ENCODE measurements around the gene STAG1. TPM values are rescaled to one million over a fixed set of nuclear protein-coding genes. Genes with fewer than 3 reads are reported as not detected.

The STAG1 gene
- total and polyA plus RNA-seq, 2 donors (not counting 1 experiment from before 2014, with no cell fraction given): 23.2 to 38.6 TPM

DNA sequence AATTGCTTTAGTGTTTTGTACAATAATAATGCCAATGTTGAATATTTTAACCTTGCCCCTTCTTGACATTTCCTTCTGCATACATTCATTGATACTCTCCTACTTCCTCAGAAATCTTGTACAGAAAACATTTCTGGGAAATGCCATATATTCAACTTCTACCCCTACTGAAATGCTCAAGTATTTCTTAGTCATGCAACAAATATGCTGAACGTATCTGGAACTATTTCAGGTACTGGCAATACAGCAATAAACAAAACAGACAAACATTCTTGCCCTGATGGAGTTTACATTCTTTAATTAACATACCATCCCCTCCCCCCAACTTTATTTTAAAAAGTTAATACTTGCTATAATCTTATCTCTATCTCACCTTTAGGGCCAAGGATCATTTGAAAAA, 147.2 kb downstream of the STAG1 start:
- no peaks in the 10 kb centered on the region for H3K4me1 ChIP-seq (ENCODE audit: control insufficient read depth, extremely low read depth, insufficient read depth, low read length)
- H3K79me2 ChIP-seq (ENCODE audit: control insufficient read depth, insufficient read depth, low read length): no peaks in the 10 kb centered on the region
- no peak overlapping the region for H3K9ac ChIP-seq (ENCODE audit: insufficient read depth, low read length)
- no peaks in the 10 kb centered on the region for H3K27me3 ChIP-seq (ENCODE audit: control insufficient read depth, insufficient read depth, low read length)
- H3K36me3 ChIP-seq (ENCODE audit: control insufficient read depth, insufficient read depth, low read length): no peaks in the 10 kb centered on the region
- no peak overlapping the region for H3K27ac ChIP-seq (ENCODE audit: insufficient read depth, low read length)
- no peak overlapping the region for H3K4me2 ChIP-seq (ENCODE audit: extremely low read depth, insufficient read depth, low read length)
- H2AFZ ChIP-seq (ENCODE audit: low read length): no peak overlapping the region
- TF ChIP-seq, protein P1, sequence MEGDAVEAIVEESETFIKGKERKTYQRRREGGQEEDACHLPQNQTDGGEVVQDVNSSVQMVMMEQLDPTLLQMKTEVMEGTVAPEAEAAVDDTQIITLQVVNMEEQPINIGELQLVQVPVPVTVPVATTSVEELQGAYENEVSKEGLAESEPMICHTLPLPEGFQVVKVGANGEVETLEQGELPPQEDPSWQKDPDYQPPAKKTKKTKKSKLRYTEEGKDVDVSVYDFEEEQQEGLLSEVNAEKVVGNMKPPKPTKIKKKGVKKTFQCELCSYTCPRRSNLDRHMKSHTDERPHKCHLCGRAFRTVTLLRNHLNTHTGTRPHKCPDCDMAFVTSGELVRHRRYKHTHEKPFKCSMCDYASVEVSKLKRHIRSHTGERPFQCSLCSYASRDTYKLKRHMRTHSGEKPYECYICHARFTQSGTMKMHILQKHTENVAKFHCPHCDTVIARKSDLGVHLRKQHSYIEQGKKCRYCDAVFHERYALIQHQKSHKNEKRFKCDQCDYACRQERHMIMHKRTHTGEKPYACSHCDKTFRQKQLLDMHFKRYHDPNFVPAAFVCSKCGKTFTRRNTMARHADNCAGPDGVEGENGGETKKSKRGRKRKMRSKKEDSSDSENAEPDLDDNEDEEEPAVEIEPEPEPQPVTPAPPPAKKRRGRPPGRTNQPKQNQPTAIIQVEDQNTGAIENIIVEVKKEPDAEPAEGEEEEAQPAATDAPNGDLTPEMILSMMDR (conservative IDR thresholded peaks at IDR 0.05 in 1 of 2, IDR thresholded peaks at IDR 0.05 in 1 of 2; ENCODE audit: low read depth in 1 of 2, low read length in 2 of 2): no peak
- TF ChIP-seq EZH2 (IDR thresholded peaks at IDR 0.05; ENCODE audit: low read length, missing control alignments): no peak
- DNase-seq (ENCODE audit: low read depth in 2 of 2): peak in 1 of 2 donors; percentile 53
- no peaks in the 10 kb centered on the region for H3K9me3 ChIP-seq (ENCODE audit: control insufficient read depth, insufficient read depth, low read depth, low read length)
- H3K4me3 ChIP-seq (replicated peaks in 1 of 4; ENCODE audit: control extremely low read depth in 1 of 4, insufficient read depth in 1 of 4, low read depth in 3 of 4, low read length in 4 of 4): no peak overlapping the region
- no peaks in the 10 kb centered on the region for H4K20me1 ChIP-seq (ENCODE audit: control insufficient read depth, extremely low read depth, insufficient read depth, low read length)

DNA sequence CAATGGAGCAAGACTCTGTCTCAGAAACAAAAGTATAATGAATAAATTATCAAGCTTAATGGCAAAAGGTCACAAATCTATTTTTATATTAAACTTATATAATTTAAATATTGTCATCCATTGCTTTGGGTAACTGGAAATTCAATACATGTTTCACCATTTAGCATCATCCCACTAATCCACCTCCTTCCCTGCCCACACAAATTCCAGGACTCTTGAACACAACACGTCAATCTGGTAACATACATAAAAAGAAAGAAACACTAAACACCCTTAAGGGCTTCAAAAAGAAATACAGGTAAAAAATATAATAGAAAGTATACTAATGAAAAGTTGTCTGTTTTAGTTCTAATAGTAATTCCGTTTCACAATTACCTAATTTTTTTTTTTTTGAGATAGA, 149.4 kb downstream of the STAG1 start:
- Histone ChIP-seq H3K9me3 (ENCODE audit: control insufficient read depth, insufficient read depth, low read depth, low read length) (no peaks in the 10 kb centered on the region), H3K4me1 (ENCODE audit: control insufficient read depth, extremely low read depth, insufficient read depth, low read length) (no peaks in the 10 kb centered on the region), H3K4me3 (replicated peaks in 1 of 4; ENCODE audit: control extremely low read depth in 1 of 4, insufficient read depth in 1 of 4, low read depth in 3 of 4, low read length in 4 of 4) (no peak overlapping the region), H3K36me3 (ENCODE audit: control insufficient read depth, insufficient read depth, low read length) (no peaks in the 10 kb centered on the region), H3K4me2 (ENCODE audit: extremely low read depth, insufficient read depth, low read length) (no peak overlapping the region), H3K27me3 (ENCODE audit: control insufficient read depth, insufficient read depth, low read length) (no peaks in the 10 kb centered on the region), H2AFZ (ENCODE audit: low read length) (no peak overlapping the region), H3K9ac (ENCODE audit: insufficient read depth, low read length) (no peak overlapping the region), H3K27ac (ENCODE audit: insufficient read depth, low read length) (no peak overlapping the region), H4K20me1 (ENCODE audit: control insufficient read depth, extremely low read depth, insufficient read depth, low read length) (no peaks in the 10 kb centered on the region), H3K79me2 (ENCODE audit: control insufficient read depth, insufficient read depth, low read length) (no peaks in the 10 kb centered on the region)
- DNase-seq (ENCODE audit: low read depth in 2 of 2): peak in 1 of 2 donors; percentile 30
- TF ChIP-seq, protein P1 (conservative IDR thresholded peaks at IDR 0.05 in 1 of 2, IDR thresholded peaks at IDR 0.05 in 1 of 2; ENCODE audit: low read depth in 1 of 2, low read length in 2 of 2): no peak
- TF ChIP-seq EZH2 (IDR thresholded peaks at IDR 0.05; ENCODE audit: low read length, missing control alignments): no peak

DNA sequence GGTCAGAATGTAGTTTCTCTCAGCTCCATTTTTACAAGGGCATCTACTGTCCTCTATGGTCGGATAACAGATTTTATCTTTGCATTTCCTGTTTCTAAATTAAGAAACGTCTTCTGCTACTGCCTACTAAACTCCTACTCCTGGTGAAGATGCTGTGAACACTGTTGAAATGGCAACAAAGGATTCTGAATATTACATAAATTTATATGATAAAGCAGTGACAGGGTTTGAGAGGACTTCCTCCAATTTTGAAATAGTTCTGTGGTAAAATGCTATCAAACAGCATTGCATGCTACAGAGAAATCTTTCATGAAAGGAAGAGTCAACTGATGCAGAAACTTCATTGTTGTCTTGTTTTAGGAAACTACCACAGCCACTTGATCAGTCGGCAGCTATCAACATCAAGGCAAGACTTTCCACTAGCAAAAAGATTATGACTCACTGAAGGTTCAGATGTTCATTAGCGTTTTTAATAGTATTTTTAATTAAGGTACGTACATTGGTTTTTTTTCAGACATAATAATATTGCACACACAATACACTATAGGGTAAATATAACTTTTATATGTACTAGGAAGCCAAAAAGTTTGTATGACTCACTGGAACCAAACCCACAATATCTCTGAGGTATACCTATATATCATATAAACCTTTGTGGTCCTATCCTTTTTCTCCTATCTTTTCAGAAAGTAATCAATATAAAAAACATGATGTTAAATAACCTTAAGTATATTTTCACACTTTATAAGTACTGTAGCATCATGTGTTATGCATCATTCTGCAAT, 156.1 kb downstream of the STAG1 start:
- Histone ChIP-seq H2AFZ (ENCODE audit: low read length) (no peak overlapping the region), H3K36me3 (ENCODE audit: control insufficient read depth, insufficient read depth, low read length) (no peaks in the 10 kb centered on the region), H3K27ac (ENCODE audit: insufficient read depth, low read length) (no peak overlapping the region), H3K4me1 (ENCODE audit: control insufficient read depth, extremely low read depth, insufficient read depth, low read length) (no peaks in the 10 kb centered on the region), H3K79me2 (ENCODE audit: control insufficient read depth, insufficient read depth, low read length) (no peaks in the 10 kb centered on the region), H3K9ac (ENCODE audit: insufficient read depth, low read length) (no peak overlapping the region), H3K9me3 (ENCODE audit: control insufficient read depth, insufficient read depth, low read depth, low read length) (no peaks in the 10 kb centered on the region), H4K20me1 (ENCODE audit: control insufficient read depth, extremely low read depth, insufficient read depth, low read length) (no peaks in the 10 kb centered on the region), H3K27me3 (ENCODE audit: control insufficient read depth, insufficient read depth, low read length) (no peaks in the 10 kb centered on the region), H3K4me3 (replicated peaks in 1 of 4; ENCODE audit: control extremely low read depth in 1 of 4, insufficient read depth in 1 of 4, low read depth in 3 of 4, low read length in 4 of 4) (no peak overlapping the region), H3K4me2 (ENCODE audit: extremely low read depth, insufficient read depth, low read length) (no peak overlapping the region)
- DNase-seq (ENCODE audit: low read depth in 2 of 2): no peak
- TF ChIP-seq EZH2 (IDR thresholded peaks at IDR 0.05; ENCODE audit: low read length, missing control alignments): no peak
- TF ChIP-seq, protein P1 (conservative IDR thresholded peaks at IDR 0.05 in 1 of 2, IDR thresholded peaks at IDR 0.05 in 1 of 2; ENCODE audit: low read depth in 1 of 2, low read length in 2 of 2): no peak

All from fibroblast of lung (primary cell).